AG09309 (cell line): Measurements from ENCODE around the gene AP4S1.

Experiments
- DNase-seq: peaks from one replicate; pipeline ENCODE4 v3.0.0-alpha.2; 2010; ENCODE audit warnings: low read depth
- H3K4me3 ChIP-seq: 2 replicates; pipeline ENCODE4 v1.5.1; 2011; ENCODE audit warnings: mild to moderate bottlenecking, low read depth, low read length, moderate library complexity; ENCODE audit not compliant: control insufficient read depth
- TF ChIP-seq, protein P1 (sequence below): IDR thresholded peaks from 2 replicates; pipeline ENCODE4 v1.5.1; 2011; ENCODE audit warnings: mild to moderate bottlenecking, low read depth, low read length, inconsistent platforms; ENCODE audit not compliant: insufficient read depth, control insufficient read depth; ENCODE audit errors: missing control alignments

AP4S1 gene

DNA sequence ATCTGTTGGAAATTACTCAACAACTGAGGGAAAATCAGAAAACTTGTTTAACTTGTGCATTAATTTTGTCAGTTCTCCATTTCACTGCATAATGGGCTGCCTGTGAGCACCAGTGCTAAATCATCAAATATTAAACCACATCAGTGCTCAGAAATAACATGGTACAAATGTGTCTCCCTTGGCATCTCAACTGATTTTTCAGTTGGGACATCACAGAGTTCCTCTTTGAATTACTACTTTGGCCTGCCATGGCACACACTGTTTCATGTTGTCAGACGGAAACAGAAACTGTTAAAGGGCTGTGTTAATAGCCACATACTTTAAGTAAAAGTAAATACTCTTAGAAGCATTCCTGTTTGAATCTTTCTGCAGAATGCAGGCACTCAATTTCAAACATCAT lies 42.8 kb downstream of the AP4S1 start:
- no peak overlapping the region for H3K4me3 ChIP-seq
- TF ChIP-seq, protein P1, sequence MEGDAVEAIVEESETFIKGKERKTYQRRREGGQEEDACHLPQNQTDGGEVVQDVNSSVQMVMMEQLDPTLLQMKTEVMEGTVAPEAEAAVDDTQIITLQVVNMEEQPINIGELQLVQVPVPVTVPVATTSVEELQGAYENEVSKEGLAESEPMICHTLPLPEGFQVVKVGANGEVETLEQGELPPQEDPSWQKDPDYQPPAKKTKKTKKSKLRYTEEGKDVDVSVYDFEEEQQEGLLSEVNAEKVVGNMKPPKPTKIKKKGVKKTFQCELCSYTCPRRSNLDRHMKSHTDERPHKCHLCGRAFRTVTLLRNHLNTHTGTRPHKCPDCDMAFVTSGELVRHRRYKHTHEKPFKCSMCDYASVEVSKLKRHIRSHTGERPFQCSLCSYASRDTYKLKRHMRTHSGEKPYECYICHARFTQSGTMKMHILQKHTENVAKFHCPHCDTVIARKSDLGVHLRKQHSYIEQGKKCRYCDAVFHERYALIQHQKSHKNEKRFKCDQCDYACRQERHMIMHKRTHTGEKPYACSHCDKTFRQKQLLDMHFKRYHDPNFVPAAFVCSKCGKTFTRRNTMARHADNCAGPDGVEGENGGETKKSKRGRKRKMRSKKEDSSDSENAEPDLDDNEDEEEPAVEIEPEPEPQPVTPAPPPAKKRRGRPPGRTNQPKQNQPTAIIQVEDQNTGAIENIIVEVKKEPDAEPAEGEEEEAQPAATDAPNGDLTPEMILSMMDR = no peak
- DNase-seq = no peak

DNA sequence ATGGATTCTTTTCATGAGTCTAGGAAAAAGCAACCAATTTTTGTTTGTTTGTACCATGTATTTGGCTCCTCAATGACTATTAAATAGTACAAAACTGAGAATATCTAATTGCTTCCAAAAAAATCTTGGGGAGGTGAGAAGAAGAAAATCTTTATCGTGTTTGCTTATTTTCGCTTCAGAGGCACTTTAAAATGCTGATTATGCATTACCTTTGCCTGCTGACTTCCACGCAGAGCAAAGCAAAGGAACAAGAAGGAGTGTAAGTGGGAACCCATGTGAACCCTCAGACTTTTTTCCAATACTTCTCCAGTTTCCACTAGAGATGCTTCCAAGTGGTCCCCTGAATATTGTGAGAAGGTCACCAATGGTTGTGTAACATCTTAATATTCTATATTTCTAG lies 43.9 kb downstream of the AP4S1 start:
- no peak overlapping the region for H3K4me3 ChIP-seq
- TF ChIP-seq, protein P1 = no peak
- no peak for DNase-seq

DNA sequence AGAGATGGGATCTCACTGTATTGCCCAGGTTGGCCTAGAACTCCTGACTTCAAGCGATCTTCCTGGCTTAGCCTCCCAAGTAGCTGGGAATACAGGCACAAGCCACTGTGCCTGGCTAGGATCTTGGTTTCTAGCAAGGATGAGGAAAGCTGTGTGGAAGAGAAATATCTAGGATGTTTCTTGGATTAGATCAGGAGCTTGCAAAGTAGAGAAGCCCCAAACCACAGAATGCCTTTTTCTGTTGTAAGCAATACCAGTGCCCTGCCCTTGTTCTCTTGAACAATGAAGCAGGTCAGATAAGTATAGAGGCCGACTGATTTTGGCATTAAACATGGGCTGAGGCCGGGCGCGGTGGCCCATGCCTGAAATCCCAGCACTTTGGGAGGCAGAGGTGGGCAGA lies 45.0 kb downstream of the AP4S1 start:
- TF ChIP-seq, protein P1 = no peak
- no peak overlapping the region for H3K4me3 ChIP-seq
- peak; percentile 91 for DNase-seq

DNA sequence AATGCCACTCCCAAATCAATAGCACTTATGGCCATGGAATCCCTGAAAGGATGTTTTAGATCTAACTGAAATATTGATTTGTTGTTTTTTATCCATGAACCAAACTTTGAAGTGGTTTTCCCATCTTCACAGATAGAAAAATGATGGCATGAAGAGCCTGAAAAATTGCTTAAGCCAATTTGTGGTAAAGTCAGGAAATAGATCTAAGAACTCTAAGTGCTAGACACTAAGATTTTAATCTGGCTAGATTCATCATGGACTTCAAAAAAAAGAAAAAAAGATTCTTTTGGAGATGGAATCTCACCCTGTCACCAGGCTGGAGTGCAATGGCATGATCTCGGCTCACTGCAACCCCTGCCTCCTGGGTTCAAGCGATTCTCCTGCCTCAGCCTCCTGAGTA lies 45.7 kb downstream of the AP4S1 start:
- no peak overlapping the region for H3K4me3 ChIP-seq
- TF ChIP-seq, protein P1 = no peak
- DNase-seq = no peak

DNA sequence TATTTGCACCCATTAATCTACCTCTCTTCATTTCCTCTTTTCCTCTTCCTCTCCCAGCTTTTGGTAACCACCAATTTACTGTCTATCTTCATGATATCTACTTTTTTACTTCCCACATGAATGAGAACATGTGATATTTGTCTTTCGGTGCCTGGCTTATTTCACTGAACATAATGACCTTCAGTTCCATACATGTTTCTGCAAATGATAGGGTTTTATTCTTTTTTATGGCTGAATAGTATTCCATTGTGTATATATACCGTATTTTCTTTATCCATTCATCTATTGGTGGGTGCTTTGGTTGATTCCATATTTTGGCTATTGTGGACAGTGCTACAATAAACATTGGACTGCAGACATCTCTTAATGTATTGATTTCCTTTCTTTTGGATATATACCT lies 49.7 kb downstream of the AP4S1 start:
- TF ChIP-seq, protein P1 = no peak
- H3K4me3 ChIP-seq = no peak overlapping the region
- DNase-seq = no peak

DNA sequence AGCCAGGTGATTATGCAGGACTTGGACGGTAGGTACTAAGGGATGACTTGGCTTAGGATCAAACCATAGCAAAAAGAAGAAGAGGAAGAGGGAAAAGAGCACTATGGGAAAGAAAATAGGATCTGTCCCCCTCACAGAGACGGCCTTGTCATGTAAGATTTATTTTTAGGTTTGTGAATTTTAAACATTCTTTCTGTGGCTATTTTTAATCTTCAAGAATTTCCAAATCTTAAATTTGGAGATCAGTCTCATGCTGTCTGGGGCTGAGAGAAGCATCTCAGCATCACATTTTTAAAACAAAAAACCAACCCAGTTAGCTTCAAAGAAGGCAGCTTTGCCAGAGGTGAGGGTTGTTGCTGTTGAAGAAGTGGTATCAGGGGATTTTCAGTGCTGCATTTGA lies 53.3 kb downstream of the AP4S1 start:
- no peak overlapping the region for H3K4me3 ChIP-seq
- TF ChIP-seq, protein P1 = no peak
- DNase-seq = no peak

DNA sequence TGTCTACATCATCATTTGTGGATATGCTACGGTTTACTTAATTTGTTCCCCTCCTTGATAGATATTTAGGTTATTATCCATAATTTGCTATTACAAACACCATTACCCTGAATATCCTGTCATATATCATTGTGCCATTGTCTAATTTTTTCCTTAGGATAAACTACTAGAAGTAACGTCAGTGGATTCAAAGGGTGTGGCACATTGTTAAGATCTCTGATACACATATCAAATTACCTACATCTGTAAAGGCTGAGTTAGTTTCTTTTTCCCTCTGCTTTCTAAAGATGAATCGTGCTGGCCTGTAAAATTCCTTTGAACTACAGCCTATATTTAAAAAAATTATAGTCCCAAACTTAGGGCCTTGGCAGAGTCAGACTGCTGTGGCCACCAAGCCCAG lies 54.6 kb downstream of the AP4S1 start:
- H3K4me3 ChIP-seq = no peak overlapping the region
- no peak for DNase-seq
- TF ChIP-seq, protein P1 = no peak
